ENCODE data around the gene RHBDD1. TPM values are rescaled to one million over a fixed set of nuclear protein-coding genes. Genes with fewer than 3 reads are reported as not detected.
A peak's percentile ranks its signal among the peaks of the same experiment; 100 is the strongest.

The RHBDD1 gene
- 10 to 100 TPM; 40.1 to 43.3 TPM for total RNA-seq

- H3K9me3 Mint-ChIP-seq = no peaks in the 10 kb centered on the region
- H3K4me1 Mint-ChIP-seq (ENCODE audit: low read depth in 2 of 2) = peaks cover 24 to 30% of the 10 kb centered on the region in 2 donors
- no peaks in the 10 kb centered on the region for H3K27me3 Mint-ChIP-seq
- H3K36me3 Mint-ChIP-seq = peaks cover 6% of the 10 kb centered on the region
- peak within 1 kb of the TSS; percentile 97 for H3K27ac Mint-ChIP-seq
- peak within 1 kb of the TSS; percentile 89 for H3K4me3 Mint-ChIP-seq
- DNase-seq (ENCODE audit: low spot score) (peak; percentile 96), ATAC-seq (peak; percentile 94 to 96)
These were observed at the start of gene RHBDD1 for GRCh38 chr2:226835796-226836547. Gene RHBDD1 (plus strand): TSS chr2:226836054. CDS start chr2:226864694, 28,640 bp downstream.

- Mint-ChIP-seq H3K9me3 (no peaks in the 10 kb centered on the region), H3K4me3 (no peak overlapping the region), H3K4me1 (ENCODE audit: low read depth in 2 of 2) (peaks cover 9 to 10% of the 10 kb centered on the region in 2 donors), H3K27ac (no peak overlapping the region), H3K27me3 (peaks cover 15 to 34% of the 10 kb centered on the region in 2 donors), H3K36me3 (no peaks in the 10 kb centered on the region)
- DNase-seq (ENCODE audit: low spot score) = no peak
- no peak for ATAC-seq
These were observed 47.8 kb upstream of the RHBDD1 start for GRCh38 chr2:226788064-226788463.

GRCh38 chr2:226788881-226789490 lies 46.9 kb upstream of the RHBDD1 start:
- H3K27me3 Mint-ChIP-seq = peaks cover 8 to 25% of the 10 kb centered on the region in 2 donors
- H3K4me3 Mint-ChIP-seq = peak overlapping the region; percentile 7

GRCh38 chr2:226790011-226790410 lies 45.8 kb upstream of the RHBDD1 start:
- Mint-ChIP-seq H3K27ac (peak overlapping the region in 1 of 2 donors; percentile 44), H3K4me3 (no peak overlapping the region), H3K9me3 (no peaks in the 10 kb centered on the region), H3K36me3 (no peaks in the 10 kb centered on the region), H3K4me1 (ENCODE audit: low read depth in 2 of 2) (peaks cover 9 to 10% of the 10 kb centered on the region in 2 donors), H3K27me3 (peaks cover 8 to 29% of the 10 kb centered on the region in 2 donors)
- ATAC-seq (no peak), DNase-seq (ENCODE audit: low spot score) (no peak)

More at GRCh38 chr2:226788881-226789490, 46.9 kb upstream of the RHBDD1 start:
- DNase-seq (ENCODE audit: low spot score) (no peak), ATAC-seq (no peak)
- H3K9me3 Mint-ChIP-seq = no peaks in the 10 kb centered on the region
- peaks cover 9 to 10% of the 10 kb centered on the region in 2 donors for H3K4me1 Mint-ChIP-seq (ENCODE audit: low read depth in 2 of 2)
- H3K27ac Mint-ChIP-seq = peak overlapping the region in 1 of 2 donors; percentile 44
- H3K36me3 Mint-ChIP-seq = no peaks in the 10 kb centered on the region

- peaks cover 9 to 10% of the 10 kb centered on the region in 2 donors for H3K4me1 Mint-ChIP-seq (ENCODE audit: low read depth in 2 of 2)
- no peak for DNase-seq (ENCODE audit: low spot score)
- H3K4me3 Mint-ChIP-seq = peak overlapping the region; percentile 93
- H3K36me3 Mint-ChIP-seq = no peaks in the 10 kb centered on the region
- no peak overlapping the region for H3K27ac Mint-ChIP-seq
- no peak for ATAC-seq
- H3K9me3 Mint-ChIP-seq = no peaks in the 10 kb centered on the region
- peaks cover 8 to 29% of the 10 kb centered on the region in 2 donors for H3K27me3 Mint-ChIP-seq
These were observed 45.4 kb upstream of the RHBDD1 start for GRCh38 chr2:226790431-226790830.

GRCh38 chr2:226791056-226791486 lies 44.8 kb upstream of the RHBDD1 start:
- peaks cover 9 to 27% of the 10 kb centered on the region in 2 donors for H3K27me3 Mint-ChIP-seq
- peak overlapping the region; percentile 71 to 87 for H3K27ac Mint-ChIP-seq
- no peak for DNase-seq (ENCODE audit: low spot score)
- ATAC-seq = peak; percentile 49 to 60
- H3K4me3 Mint-ChIP-seq = peak overlapping the region; percentile 93
- H3K4me1 Mint-ChIP-seq (ENCODE audit: low read depth in 2 of 2) = peaks cover 9 to 10% of the 10 kb centered on the region in 2 donors
- H3K36me3 Mint-ChIP-seq = no peaks in the 10 kb centered on the region
- H3K9me3 Mint-ChIP-seq = no peaks in the 10 kb centered on the region

GRCh38 chr2:226791487-226792081 lies 44.3 kb upstream of the RHBDD1 start:
- peak; percentile 99 for ATAC-seq
- DNase-seq (ENCODE audit: low spot score) = peak; percentile 94
- Mint-ChIP-seq H3K27me3 (peaks cover 12 to 22% of the 10 kb centered on the region in 2 donors), H3K4me1 (ENCODE audit: low read depth in 2 of 2) (peaks cover 9 to 10% of the 10 kb centered on the region in 2 donors), H3K36me3 (no peaks in the 10 kb centered on the region), H3K4me3 (peak overlapping the region; percentile 93), H3K27ac (peak overlapping the region; percentile 71 to 87), H3K9me3 (no peaks in the 10 kb centered on the region)

GRCh38 chr2:226792155-226792881 lies 43.5 kb upstream of the RHBDD1 start:
- Mint-ChIP-seq H3K27me3 (peaks cover 13 to 15% of the 10 kb centered on the region in 2 donors), H3K4me1 (ENCODE audit: low read depth in 2 of 2) (peaks cover 9 to 10% of the 10 kb centered on the region in 2 donors), H3K36me3 (no peaks in the 10 kb centered on the region), H3K4me3 (peak overlapping the region; percentile 93), H3K9me3 (no peaks in the 10 kb centered on the region), H3K27ac (no peak overlapping the region)
- ATAC-seq (no peak), DNase-seq (ENCODE audit: low spot score) (no peak)

- H3K36me3 Mint-ChIP-seq = no peaks in the 10 kb centered on the region
- ATAC-seq = no peak
- no peak overlapping the region for H3K4me3 Mint-ChIP-seq
- no peak overlapping the region for H3K27ac Mint-ChIP-seq
- no peaks in the 10 kb centered on the region for H3K9me3 Mint-ChIP-seq
- DNase-seq (ENCODE audit: low spot score) = no peak
- peaks cover 9 to 10% of the 10 kb centered on the region in 2 donors for H3K4me1 Mint-ChIP-seq (ENCODE audit: low read depth in 2 of 2)
- H3K27me3 Mint-ChIP-seq = peaks cover 13 to 14% of the 10 kb centered on the region in 2 donors
These were observed 42.2 kb upstream of the RHBDD1 start for GRCh38 chr2:226793646-226794045.

GRCh38 chr2:226794196-226794661 lies 41.6 kb upstream of the RHBDD1 start:
- peaks cover 9 to 10% of the 10 kb centered on the region in 2 donors for H3K4me1 Mint-ChIP-seq (ENCODE audit: low read depth in 2 of 2)
- H3K27ac Mint-ChIP-seq = no peak overlapping the region
- no peak for DNase-seq (ENCODE audit: low spot score)
- H3K9me3 Mint-ChIP-seq = no peaks in the 10 kb centered on the region
- no peak overlapping the region for H3K4me3 Mint-ChIP-seq
- no peaks in the 10 kb centered on the region for H3K36me3 Mint-ChIP-seq
- H3K27me3 Mint-ChIP-seq = peaks cover 9 to 14% of the 10 kb centered on the region in 2 donors
- no peak for ATAC-seq

- Mint-ChIP-seq H3K36me3 (no peaks in the 10 kb centered on the region), H3K4me1 (ENCODE audit: low read depth in 2 of 2) (peaks cover 9 to 10% of the 10 kb centered on the region in 2 donors), H3K4me3 (no peak overlapping the region), H3K27ac (no peak overlapping the region), H3K9me3 (no peaks in the 10 kb centered on the region), H3K27me3 (peaks cover 6 to 12% of the 10 kb centered on the region in 2 donors)
- DNase-seq (ENCODE audit: low spot score) (no peak), ATAC-seq (no peak)
These were observed 41.1 kb upstream of the RHBDD1 start for GRCh38 chr2:226794751-226795171.

- peaks cover 9 to 14% of the 10 kb centered on the region in 2 donors for H3K4me1 Mint-ChIP-seq (ENCODE audit: low read depth in 2 of 2)
- ATAC-seq = no peak
These were observed 40.4 kb upstream of the RHBDD1 start for GRCh38 chr2:226795281-226796011.

More at GRCh38 chr2:226795281-226796011, 40.4 kb upstream of the RHBDD1 start:
- H3K9me3 Mint-ChIP-seq = no peaks in the 10 kb centered on the region
- H3K27ac Mint-ChIP-seq = no peak overlapping the region
- no peaks in the 10 kb centered on the region for H3K36me3 Mint-ChIP-seq
- peaks cover 7 to 15% of the 10 kb centered on the region in 2 donors for H3K27me3 Mint-ChIP-seq
- no peak for DNase-seq (ENCODE audit: low spot score)
- no peak overlapping the region for H3K4me3 Mint-ChIP-seq
